VCaP (cell line): ENCODE data around the gene HOXB1.

Experiments
- H3K27ac ChIP-seq: fragments of 450-650 bp; 2 replicates; pipeline ENCODE4 v1.5.1; 2017
- CTCF ChIP-seq: fragments of 450-650 bp; conservative IDR thresholded peaks from 2 replicates; pipeline ENCODE4 v1.5.1; 2017; ENCODE audit warnings: mild to moderate bottlenecking, moderate library complexity

HOXB1 gene

GRCh38 chr17:48492401-48493298 is 38.2 kb downstream of the HOXB1 start:
- no peak overlapping the region for H3K27ac ChIP-seq
- TF ChIP-seq CTCF, result peak; percentile 94

- TF ChIP-seq CTCF, result no peak
- no peak overlapping the region for H3K27ac ChIP-seq
Observed at GRCh38 chr17:48491527-48492273, 39.1 kb downstream of the HOXB1 start.

- no peak for TF ChIP-seq CTCF
- no peak overlapping the region for H3K27ac ChIP-seq
Observed at GRCh38 chr17:48490451-48490892, 40.3 kb downstream of the HOXB1 start.

GRCh38 chr17:48489781-48490180 is 41.0 kb downstream of the HOXB1 start:
- no peak overlapping the region for H3K27ac ChIP-seq
- no peak for TF ChIP-seq CTCF

GRCh38 chr17:48488548-48489106 is 42.2 kb downstream of the HOXB1 start:
- TF ChIP-seq CTCF, result no peak
- no peak overlapping the region for H3K27ac ChIP-seq

- TF ChIP-seq CTCF, result no peak
- no peak overlapping the region for H3K27ac ChIP-seq
Observed at GRCh38 chr17:48487221-48487620, 43.6 kb downstream of the HOXB1 start.

GRCh38 chr17:48486557-48486956 is 44.3 kb downstream of the HOXB1 start:
- no peak for TF ChIP-seq CTCF
- no peak overlapping the region for H3K27ac ChIP-seq
